Stimulated activated CD4-positive, alpha-beta T cell treated with anti-CD3 and anti-CD28 coated beads, Interleukin-1b, Interleukin-23, amount 100 ng/mL, for 24 hours (primary cell): Measurements from ENCODE around the gene WIZ.
"Not testable (repeated sequence)": the region's sequence is repeated elsewhere in the genome, so short reads cannot be mapped to it uniquely, and the experiment has no call there.

Source experiments
- DNase-seq, 4 experiments: peaks; one replicate each; pipeline ENCODE4 v3.0.0-alpha.2; 2020; ENCODE audit warnings: low read depth in 4 of 4, low spot score in 1 of 4

WIZ gene

DNA sequence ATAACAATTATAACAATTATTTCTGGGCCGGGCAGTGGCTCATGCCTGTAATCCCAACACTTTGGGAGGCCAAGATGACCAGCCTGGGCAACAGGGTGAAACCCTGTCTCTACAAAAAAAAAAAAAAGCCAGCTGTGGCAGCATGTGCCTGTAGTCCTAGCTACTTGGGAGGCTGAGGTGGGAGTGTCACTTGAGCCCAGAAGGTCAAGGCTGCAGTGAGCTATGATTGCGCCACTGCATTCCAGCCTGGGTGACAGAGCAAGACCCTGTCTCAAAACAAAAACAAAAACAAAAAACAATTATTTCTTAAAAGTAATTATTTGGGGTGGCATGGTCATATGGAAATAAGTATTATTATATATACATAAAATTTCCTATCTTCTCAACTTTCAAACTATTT lies 38.4 kb downstream of the WIZ start:
- not testable (repeated sequence) for DNase-seq

DNA sequence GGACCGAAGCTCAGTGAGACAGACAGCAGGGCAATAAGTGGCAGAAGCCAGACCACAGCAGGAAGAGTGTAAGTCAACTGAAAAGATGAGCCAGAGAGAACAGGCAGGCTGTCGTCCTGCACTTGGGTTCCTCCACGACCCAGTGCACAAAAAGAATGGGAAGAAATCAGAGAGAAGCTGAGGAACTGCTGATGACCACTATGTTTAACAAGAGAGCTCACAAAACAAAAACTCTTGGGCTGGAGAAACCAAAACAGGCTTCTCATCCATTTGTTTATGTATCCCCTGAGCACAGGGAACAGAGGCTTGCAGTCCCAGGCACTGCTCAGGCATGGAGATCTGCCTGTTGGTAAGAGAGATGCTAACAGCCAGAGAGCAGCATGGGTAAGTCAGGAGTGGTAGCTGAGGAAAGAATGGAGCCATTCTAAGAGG lies 45.0 kb downstream of the WIZ start:
- DNase-seq = no peak

DNA sequence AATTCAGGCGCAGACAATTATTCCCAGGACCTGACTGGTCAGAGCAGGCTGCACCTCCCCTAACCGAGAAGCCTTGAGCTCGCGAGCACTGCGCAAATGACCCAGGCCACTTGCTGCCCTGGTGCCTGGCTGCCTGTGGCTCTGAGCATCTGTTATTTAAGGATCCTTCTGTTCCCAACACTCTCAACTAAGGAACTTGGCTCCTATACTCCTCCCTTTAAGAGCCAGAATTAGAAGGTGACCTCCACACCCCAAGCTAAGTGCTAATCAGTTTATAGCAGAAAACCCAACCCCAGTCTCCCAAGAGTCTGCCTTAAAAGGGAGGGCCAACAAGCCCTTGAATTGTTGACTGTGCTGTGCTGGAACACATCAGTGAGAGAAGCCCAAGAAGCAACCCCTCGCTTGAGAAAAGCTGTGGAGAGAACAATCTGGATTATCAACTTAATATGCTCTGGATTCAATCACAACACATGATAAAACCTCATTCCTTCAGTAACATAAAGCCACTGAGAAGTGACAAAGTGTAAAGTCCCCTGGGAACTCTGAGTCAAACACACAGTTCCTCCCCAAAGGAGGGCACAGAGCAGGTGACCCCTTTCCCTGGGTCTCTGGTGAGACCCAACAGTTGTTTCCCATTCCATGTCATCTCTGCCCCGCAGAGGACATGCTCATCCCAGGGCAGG lies 45.5 kb downstream of the WIZ start:
- no peak for DNase-seq

GRCh38 chr19:15403151-15403531 lies 46.6 kb downstream of the WIZ start:
- DNase-seq = no peak

GRCh38 chr19:15402411-15403150 lies 47.2 kb downstream of the WIZ start:
- DNase-seq = no peak

DNA sequence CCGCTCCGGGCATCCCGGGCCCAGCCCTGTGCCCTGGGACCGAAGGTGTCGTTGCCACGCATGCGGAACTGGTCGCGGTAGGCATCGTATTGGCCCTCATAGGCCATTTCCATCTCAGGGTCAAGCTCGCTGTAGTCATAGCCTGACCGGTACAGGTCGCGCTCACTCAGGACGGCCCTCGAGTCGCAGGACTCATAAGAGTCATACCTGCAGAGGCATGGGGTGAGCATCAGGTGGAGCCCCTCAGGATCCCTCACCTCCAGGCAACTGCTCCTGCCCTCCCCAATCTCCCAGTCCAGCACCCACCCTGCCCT lies 48.4 kb downstream of the WIZ start:
- DNase-seq = no peak

- no peak for DNase-seq
Observed at GRCh38 chr19:15400521-15401396, 49.0 kb downstream of the WIZ start.

- DNase-seq = no peak
Observed at GRCh38 chr19:15399635-15400034, 50.1 kb downstream of the WIZ start.

DNA sequence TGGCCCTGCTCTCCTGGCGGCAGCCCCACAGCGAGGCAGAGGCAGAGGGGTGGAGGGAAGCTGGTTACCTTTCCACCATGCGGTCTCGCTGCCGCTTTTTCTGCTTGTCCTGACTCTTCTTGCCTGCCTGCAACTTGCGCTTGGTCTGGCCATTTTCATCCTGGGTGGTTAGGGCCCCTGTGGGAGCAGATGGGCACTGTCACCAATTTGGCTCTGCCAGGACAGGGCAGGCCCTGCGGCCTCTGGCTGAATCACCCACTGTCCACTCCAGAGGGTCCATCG lies 50.6 kb downstream of the WIZ start:
- DNase-seq = no peak

DNA sequence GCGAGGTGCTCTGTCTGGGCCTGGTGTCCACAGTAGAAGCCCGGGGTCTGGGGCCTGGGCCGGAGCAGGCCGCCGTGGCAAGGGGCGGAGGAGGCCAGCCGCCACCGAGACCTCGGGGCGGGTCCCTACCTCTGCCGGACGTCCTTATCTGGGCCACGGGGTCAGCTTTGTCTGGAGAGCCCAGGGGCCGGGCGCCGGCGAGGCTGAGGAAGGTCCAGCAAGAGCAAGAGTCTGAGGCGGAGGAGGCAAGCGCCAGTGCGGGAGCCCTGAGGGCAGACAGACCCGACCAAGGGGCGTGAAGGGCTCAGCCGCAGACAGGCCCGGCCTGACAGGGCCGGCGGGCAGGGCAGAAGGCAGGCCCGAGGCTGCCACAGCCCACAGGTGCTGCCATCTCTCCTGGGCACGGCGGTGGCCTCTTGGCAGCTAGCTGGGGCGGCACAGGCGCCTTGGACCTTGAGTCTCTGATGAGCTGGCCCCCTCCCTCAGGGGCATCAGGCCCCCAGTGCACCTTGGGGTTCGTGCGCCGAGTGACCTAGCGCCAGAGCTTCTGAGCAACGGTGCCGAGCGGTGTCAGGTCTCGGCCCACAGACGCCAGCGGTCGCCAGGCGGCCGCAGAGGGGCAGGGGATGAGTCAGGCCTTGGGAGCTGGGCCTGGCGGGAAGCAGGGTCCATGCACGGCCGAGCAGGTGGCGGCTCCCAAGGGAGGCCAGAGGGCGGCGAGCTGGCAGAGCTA lies 51.1 kb downstream of the WIZ start:
- DNase-seq = no peak

GRCh38 chr19:15397782-15398181 lies 52.0 kb downstream of the WIZ start:
- DNase-seq = no peak

- DNase-seq = no peak
Observed at GRCh38 chr19:15397236-15397635, 52.5 kb downstream of the WIZ start.

- no peak for DNase-seq
Observed at GRCh38 chr19:15396436-15396835, 53.3 kb downstream of the WIZ start.

- not testable (repeated sequence) for DNase-seq
Observed at GRCh38 chr19:15395251-15395650, 54.5 kb downstream of the WIZ start.

DNA sequence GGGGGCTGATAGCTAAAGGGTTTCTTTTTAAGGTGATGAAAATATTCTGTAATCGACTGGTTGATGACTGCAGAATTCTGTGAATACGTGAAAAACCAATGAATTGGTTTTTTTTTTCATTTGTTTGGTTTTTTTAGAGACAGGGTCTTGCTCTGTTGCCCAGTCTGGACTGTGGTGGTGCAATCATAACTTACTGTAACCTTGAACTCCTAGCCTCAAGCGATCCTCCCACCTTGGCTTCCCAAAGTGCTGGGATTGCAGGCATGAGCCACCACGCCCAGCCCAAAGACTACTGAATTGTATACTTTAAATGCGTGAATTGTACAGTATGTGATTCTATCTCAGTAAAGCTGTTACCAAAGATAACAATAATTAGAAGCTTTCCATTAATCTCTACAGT lies 55.3 kb downstream of the WIZ start:
- DNase-seq = no peak

DNA sequence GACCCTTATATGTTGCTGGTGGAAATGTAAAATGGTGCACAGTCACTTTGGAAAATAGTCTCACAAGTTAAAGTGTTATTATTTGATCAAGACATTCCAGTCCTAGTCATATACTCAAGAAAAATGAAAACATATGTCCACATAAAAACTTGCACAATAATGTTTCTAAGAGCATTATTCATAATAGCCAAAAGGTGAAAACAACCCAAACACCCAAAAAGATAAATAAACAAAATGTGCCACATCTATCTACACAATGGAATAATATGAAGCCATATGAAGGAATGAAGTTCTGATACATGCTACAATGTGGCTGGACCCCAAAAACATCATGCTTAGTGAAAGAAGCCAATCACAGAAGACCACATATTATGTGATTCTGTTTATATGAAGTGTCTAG lies 55.8 kb downstream of the WIZ start:
- DNase-seq = no peak

DNA sequence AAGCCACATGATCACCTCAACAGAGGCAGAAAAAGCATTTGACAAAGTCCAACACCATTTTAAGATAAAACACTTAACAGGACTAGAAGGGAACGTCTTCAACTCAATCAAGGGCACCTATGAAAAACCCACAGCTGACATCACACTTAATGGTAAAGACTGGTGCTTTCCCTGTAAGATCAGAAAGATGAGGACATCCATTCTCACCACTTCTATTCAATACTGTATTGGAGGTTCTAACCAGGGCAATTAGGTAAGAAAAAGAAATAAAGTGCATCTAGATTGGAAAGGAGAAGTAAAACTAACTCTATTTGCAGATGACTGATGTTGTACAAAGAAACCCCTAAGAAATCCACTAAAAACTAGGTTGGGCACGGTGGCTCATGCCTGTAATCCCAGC lies 58.9 kb downstream of the WIZ start:
- DNase-seq = no peak

DNA sequence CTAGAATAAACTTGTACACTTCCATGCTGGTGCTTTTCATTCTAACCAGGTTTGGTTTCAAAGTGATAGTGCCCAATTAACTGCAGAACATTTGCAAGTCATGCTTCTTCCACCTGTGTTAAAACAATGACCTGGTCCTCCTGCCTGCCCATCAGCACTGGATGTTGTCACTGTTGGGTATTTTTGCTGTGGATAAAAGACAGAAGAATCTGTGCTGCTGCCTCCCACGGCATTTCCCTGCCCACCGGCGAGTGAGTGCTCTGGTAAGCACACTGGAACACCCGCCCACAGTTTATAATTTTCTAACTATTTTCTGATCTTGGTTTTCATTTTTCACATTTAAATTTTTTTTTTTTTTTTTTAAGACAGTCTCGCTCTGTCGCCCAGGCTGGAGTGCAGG lies 67.9 kb downstream of the WIZ start:
- no peak for DNase-seq

GRCh38 chr19:15381429-15381828 lies 68.3 kb downstream of the WIZ start:
- DNase-seq = no peak

DNA sequence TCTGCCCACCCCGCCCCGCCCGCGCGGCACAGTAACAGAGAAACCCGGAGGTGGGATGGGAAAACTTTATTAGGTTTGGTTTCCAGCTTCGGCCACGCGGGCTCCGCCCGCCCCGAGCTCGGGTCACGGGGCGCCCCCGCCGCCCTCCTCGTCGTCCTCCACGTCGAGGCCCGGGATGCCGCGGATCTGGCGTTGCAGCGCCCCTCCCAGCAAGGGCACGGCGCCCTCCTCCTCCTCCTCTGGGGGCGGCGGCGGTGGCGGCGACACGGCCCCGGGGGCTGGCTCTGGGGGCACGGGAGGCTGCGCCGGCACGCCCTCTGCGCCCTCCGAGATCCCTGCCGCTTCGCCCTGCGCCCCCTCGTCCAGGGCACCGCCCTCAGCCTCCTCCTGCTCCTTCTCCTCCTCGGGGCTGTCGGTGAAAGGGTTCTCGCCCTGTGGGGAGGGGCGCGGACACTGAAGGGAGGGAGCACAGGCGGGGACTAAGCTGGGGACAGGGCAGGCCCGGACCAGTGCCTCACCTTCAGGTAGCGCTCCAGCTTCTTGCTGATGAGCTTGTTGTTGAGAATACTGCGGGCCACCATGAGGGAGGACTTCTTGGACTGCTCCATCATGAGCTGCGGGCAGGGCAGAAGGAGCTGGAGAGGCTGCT lies 69.6 kb downstream of the WIZ start:
- no peak for DNase-seq
